Neural cell (in vitro differentiated cells): ENCODE measurements around the gene TIMP4.

Experiments
- CTCF ChIP-seq: fragments of 450-650 bp; IDR thresholded peaks from 2 replicates; pipeline ENCODE4 v1.5.1; 2014; ENCODE audit warnings: antibody characterized with exemption, mild to moderate bottlenecking, moderate library complexity; ENCODE audit not compliant: poor library complexity, severe bottlenecking
- EP300 ChIP-seq: fragments of 450-650 bp; conservative IDR thresholded peaks from 2 replicates; pipeline ENCODE4 v1.6.1; 2014; ENCODE audit warnings: antibody characterized with exemption, mild to moderate bottlenecking, moderate library complexity; ENCODE audit not compliant: poor library complexity, severe bottlenecking
- EZH2 ChIP-seq: fragments of 200-600, 300-800 bp; shearing (Covaris generic), sonication (generic); IDR thresholded peaks from 2 replicates; pipeline ENCODE4 v1.6.1; 2014; ENCODE audit warnings: antibody characterized with exemption, low read length, borderline replicate concordance, mild to moderate bottlenecking; ENCODE audit not compliant: insufficient read depth, poor library complexity, severe bottlenecking
- MXI1 ChIP-seq: fragments of 450-650 bp; conservative IDR thresholded peaks from 2 replicates; pipeline ENCODE4 v1.6.1; 2014; ENCODE audit warnings: antibody characterized with exemption, mild to moderate bottlenecking; ENCODE audit not compliant: poor library complexity, severe bottlenecking
- POLR2AphosphoS5 ChIP-seq: IDR thresholded peaks from 2 replicates; pipeline ENCODE4 v1.6.1; 2012
- RAD21 ChIP-seq: fragments of 450-650 bp; conservative IDR thresholded peaks from 2 replicates; pipeline ENCODE4 v1.6.1; 2014; ENCODE audit warnings: antibody characterized with exemption, mild to moderate bottlenecking, moderate library complexity
- REST ChIP-seq: IDR thresholded peaks from 2 replicates; pipeline ENCODE4 v1.6.1; 2012; ENCODE audit warnings: borderline replicate concordance
- SMC3 ChIP-seq: fragments of 450-650 bp; conservative IDR thresholded peaks from 2 replicates; pipeline ENCODE4 v1.6.1; 2014; ENCODE audit warnings: antibody characterized with exemption, mild to moderate bottlenecking, moderate library complexity; ENCODE audit not compliant: poor library complexity
- TAF1 ChIP-seq: IDR thresholded peaks from 2 replicates; pipeline ENCODE4 v1.6.1; 2012; ENCODE audit warnings: low read depth

- TF ChIP-seq CTCF (no peak), EZH2 (no peak), REST (no peak), EP300 (no peak), POLR2AphosphoS5 (no peak), TAF1 (no peak), RAD21 (no peak), MXI1 (no peak), SMC3 (no peak)
Measured at GRCh38 chr3:12170207-12170606, 11.5 kb upstream of the TIMP4 start.
